NCI-H1436 (cell line): Measurements from ENCODE around the gene UNC5B.

Source experiments
- DNase-seq: peaks from one replicate; lab custom pipeline; 2025; lab: John Stamatoyannopoulos, UW

The UNC5B gene

GRCh38 chr10:71344993-71345480 lies 132.7 kb downstream of the UNC5B start:
- DNase-seq: no peak

GRCh38 chr10:71345694-71346093 lies 133.3 kb downstream of the UNC5B start:
- no peak for DNase-seq

- DNase-seq: no peak
These were observed 134.4 kb downstream of the UNC5B start for GRCh38 chr10:71346731-71347130.

- DNase-seq: no peak
These were observed 135.4 kb downstream of the UNC5B start for GRCh38 chr10:71347587-71348395.

GRCh38 chr10:71348850-71349249 lies 136.5 kb downstream of the UNC5B start:
- no peak for DNase-seq

- DNase-seq: no peak
These were observed 137.0 kb downstream of the UNC5B start for GRCh38 chr10:71349406-71349805.

- DNase-seq: no peak
These were observed 138.7 kb downstream of the UNC5B start for GRCh38 chr10:71351087-71351486.

GRCh38 chr10:71351628-71352319 lies 139.4 kb downstream of the UNC5B start:
- DNase-seq: no peak
